ENCODE data around the gene HECW1.

- no peak for TF ChIP-seq BHLHE40 (IDR thresholded peaks at IDR 0.05; ENCODE audit: borderline replicate concordance)
- no peak for TF ChIP-seq ZNF384 (IDR thresholded peaks at IDR 0.05)
- TF ChIP-seq SP1 (IDR thresholded peaks at IDR 0.05), result no peak
Measured at GRCh38 chr7:43522406-43523156, 410.1 kb downstream of the HECW1 start.

Data from HEK293T (cell line).